Astrocyte of the spinal cord (primary cell): ENCODE measurements around the gene ATF7.
A peak's percentile ranks its signal among the peaks of the same experiment; 100 is the strongest.

Experiments used
- DNase-seq: peaks from one replicate; pipeline ENCODE4 v3.0.0; 2011; ENCODE audit warnings: low read depth, low spot score
- H3K4me3 ChIP-seq: 2 replicates; pipeline ENCODE4 v1.5.1; 2011; ENCODE audit warnings: low read depth, mild to moderate bottlenecking, low read length, moderate library complexity
- in situ Hi-C: cut with HindIII; loops from 2 replicates; pipeline ENCODE4 v1.10.0; 2017; ENCODE audit warnings: low sequenced_read_pairs
- TF ChIP-seq, protein P1 (sequence below): IDR thresholded peaks from 2 replicates; pipeline ENCODE4 v1.5.1; 2012; ENCODE audit warnings: low read depth, mild to moderate bottlenecking, low read length, inconsistent platforms

Gene ATF7

DNA sequence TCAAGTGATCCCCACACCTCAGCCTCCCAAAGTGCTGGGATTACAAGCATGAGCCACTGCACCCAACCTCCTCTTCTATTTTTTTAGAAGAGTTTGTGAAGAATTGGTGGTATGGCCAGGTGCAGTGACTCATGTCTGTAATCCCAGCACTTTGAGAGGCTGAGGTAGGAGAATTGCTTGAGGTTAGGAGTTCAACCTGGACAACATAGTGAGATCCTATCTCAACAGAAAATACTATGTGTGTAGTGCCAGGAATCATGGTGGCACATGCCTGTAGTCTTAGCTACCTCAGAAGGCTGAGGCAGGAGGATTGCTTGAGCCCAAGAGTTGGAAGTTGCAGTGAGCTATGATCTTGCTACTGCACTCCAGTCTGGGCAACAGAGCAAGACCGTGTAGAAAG is 5.5 kb upstream of the ATF7 start:
- no peak overlapping the region for H3K4me3 ChIP-seq
- DNase-seq: no peak
- in situ Hi-C loops: no loop called here
- TF ChIP-seq, protein P1, sequence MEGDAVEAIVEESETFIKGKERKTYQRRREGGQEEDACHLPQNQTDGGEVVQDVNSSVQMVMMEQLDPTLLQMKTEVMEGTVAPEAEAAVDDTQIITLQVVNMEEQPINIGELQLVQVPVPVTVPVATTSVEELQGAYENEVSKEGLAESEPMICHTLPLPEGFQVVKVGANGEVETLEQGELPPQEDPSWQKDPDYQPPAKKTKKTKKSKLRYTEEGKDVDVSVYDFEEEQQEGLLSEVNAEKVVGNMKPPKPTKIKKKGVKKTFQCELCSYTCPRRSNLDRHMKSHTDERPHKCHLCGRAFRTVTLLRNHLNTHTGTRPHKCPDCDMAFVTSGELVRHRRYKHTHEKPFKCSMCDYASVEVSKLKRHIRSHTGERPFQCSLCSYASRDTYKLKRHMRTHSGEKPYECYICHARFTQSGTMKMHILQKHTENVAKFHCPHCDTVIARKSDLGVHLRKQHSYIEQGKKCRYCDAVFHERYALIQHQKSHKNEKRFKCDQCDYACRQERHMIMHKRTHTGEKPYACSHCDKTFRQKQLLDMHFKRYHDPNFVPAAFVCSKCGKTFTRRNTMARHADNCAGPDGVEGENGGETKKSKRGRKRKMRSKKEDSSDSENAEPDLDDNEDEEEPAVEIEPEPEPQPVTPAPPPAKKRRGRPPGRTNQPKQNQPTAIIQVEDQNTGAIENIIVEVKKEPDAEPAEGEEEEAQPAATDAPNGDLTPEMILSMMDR: no peak

GRCh38 chr12:53627919-53628318 is 1.7 kb upstream of the ATF7 start:
- no peak overlapping the region for H3K4me3 ChIP-seq
- no peak for DNase-seq
- TF ChIP-seq, protein P1: no peak
- in situ Hi-C loops: loop anchor here (10.0 kb wide), 1 partner anchor 47 kb away; the partner anchor contains the start of gene ATP5MC2

DNA sequence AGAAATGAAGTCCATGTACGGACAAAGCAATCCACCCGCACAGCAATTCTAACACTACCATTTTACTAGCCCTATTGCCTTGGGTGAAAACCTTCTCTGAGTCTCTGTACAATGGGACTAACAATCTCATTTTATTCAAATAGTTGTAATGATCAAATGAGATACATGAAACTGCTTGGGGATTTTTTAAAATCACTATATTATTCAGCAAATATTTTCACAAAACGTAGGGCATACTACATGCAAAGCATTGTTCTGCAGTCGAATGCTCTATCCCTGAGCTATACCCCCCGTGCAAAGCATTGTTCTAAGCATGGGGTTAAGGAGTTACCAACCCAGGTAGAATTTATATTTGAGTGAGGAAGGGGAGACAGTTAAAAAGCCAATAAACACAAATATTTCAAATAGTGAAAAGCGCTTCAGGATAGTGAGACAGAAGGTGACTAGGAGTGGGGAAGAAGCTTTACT is 554 bp upstream of the ATF7 start:
- peak overlapping the region; percentile 90 for H3K4me3 ChIP-seq
- in situ Hi-C loops: loop anchor here (10.0 kb wide), 1 partner anchor 48 kb away; the partner anchor contains the start of gene ATP5MC2
- TF ChIP-seq, protein P1: no peak
- DNase-seq: no peak

DNA sequence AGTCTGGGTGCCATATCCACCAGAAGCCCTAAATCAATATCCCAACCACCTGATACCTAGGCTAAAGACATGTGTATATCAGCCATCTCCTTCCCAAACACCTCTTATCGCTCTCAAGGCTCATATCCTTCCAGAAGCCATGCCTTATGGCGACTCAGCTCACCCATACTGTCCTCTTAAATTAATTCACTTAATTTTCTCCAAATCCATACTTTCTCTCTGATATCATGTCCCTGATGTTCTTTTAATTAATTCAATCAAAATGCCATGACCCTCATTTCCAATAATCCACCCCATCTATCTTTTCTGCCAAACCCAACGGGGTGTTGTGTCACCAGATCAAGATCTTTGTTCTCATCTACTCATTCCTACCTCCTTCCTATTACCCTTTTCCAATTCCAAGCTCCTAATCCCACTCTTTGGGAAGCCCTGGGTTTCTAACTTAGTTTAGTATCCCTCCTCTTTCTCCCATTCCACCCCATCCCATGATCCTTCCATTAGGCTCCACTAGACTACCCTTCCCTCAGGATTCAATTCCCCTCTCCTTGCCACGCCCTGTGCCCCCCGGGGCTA is 723 bp downstream of the ATF7 start:
- peak; percentile 17 for DNase-seq
- in situ Hi-C loops: loop anchor here (10.0 kb wide), 1 partner anchor 49 kb away; the partner anchor contains the start of gene ATP5MC2
- H3K4me3 ChIP-seq: peak overlapping the region; percentile 90
- TF ChIP-seq, protein P1: no peak

DNA sequence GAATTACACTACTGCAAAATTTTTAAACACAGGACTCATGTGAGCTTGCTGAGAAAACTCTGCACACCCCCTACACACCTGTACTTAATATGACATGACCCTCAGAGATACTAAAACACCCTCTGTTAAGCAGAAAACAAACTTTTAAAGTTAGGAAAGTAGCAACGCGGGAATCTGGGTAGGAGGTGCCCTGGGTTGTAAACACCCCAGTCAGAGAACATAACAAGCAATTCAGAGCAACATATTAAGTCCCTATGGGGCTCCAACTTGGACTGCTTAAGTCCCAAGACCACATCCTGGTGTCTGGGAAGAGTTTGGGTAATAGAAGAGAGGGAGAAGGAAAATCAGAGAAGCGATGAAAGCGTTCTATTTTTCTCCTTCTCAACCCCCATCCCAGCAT is 1.2 kb downstream of the ATF7 start:
- in situ Hi-C loops: loop anchor here (10.0 kb wide), 1 partner anchor 50 kb away; the partner anchor contains the start of gene ATP5MC2
- DNase-seq: no peak
- H3K4me3 ChIP-seq: peak overlapping the region; percentile 90
- TF ChIP-seq, protein P1: no peak

DNA sequence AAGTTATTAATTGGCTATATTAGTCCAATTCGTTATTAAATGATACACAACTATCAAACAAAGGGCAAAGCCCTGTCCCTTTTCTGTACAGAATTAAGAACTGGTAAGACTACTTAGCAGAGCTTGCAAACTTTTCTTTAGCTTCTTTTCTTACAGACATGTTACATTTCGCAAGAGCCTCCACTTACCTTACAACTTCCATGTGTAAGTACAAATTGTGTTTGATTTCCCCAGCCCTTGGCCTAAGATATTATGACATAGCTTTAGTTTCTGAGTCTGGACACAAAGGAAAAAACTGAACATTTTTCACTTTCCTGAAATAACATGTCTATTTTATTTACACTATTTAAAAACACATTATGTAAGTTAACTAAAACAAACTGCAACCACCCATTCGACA is 1.7 kb downstream of the ATF7 start:
- in situ Hi-C loops: loop anchor here (10.0 kb wide), 1 partner anchor 50 kb away; the partner anchor contains the start of gene ATP5MC2
- TF ChIP-seq, protein P1: no peak
- H3K4me3 ChIP-seq: peak overlapping the region; percentile 90
- peak; percentile 23 for DNase-seq
